ENCODE data around the gene HDC.

Gene HDC

DNA sequence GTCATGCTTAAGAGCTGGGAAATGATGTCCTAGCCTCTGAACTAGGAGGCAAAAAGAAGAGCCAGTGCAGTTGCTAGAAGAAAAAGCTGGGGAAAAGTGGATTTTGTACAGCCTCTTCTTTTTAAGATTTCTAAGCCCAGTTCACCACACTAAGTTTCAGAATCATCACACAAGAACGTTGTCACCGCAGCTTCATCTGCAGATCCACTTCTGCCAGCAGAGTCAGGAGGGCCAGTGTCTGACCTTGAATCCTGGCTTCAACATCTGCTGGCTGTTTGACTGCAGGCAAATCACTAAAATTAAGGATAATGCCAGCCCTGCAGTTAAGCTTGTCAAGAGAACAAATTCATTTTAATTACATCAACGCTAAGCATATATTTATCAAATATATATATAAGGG, 36.2 kb downstream of the HDC start:
- FAIRE-seq (no peak), DNase-seq (ENCODE audit: extremely low spot score, insufficient read length, low read depth) (no peak)

DNA sequence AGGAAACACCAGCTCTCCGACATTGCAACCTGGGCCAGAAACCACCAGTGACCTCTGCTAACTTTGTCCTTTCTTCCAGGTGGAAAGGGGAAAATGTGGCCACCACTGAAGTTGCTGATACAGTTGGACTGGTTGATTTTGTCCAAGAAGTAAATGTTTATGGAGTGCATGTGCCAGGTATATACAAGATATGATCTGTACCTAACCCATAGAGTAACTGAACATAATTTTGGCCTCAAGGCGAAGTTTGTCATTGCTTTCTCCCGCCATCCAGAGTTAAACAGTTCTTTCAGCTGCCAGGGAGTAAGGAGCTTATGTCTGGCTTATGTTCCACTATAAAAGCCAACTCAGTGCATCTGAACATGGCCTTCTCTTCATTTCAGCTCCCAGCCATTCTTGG, 36.7 kb downstream of the HDC start:
- FAIRE-seq (no peak), DNase-seq (ENCODE audit: extremely low spot score, insufficient read length, low read depth) (no peak)

DNA sequence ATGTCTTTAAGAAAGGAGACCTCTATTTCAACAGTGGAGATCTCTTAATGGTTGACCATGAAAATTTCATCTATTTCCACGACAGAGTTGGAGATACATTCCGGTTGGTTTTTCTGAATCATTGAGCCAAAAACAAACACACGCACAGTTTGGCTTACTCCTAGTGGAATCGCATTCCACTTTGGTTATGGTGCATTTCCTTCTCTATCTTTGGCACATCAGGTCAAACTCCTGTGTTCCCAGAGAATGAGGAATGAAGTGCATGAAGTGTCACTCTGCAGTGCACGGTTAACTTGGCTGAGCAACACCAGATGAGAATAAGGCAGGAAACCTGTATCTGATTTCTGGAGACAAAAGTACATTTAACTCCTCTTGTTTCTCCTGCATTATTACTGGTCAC, 38.5 kb downstream of the HDC start:
- DNase-seq (ENCODE audit: extremely low spot score, insufficient read length, low read depth) (no peak), FAIRE-seq (no peak)

DNA sequence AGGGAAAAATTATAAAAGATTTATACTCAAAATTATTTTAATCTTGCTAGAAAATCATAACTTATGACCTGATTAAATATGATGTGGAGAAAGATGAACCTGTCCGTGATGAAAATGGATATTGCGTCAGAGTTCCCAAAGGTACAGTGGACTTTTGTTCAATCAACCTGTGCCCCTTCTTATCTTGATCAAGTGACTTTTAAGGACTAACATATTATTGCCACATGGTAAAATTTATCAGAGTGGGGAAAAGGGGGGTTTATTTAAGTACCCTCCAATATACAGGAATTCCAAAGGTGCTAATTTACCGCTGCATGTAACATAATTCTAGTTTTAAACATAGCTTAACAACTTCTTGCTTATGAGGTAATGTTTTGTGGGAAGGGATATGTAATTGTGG, 39.6 kb downstream of the HDC start:
- DNase-seq (ENCODE audit: extremely low spot score, insufficient read length, low read depth) = no peak
- FAIRE-seq = no peak

DNA sequence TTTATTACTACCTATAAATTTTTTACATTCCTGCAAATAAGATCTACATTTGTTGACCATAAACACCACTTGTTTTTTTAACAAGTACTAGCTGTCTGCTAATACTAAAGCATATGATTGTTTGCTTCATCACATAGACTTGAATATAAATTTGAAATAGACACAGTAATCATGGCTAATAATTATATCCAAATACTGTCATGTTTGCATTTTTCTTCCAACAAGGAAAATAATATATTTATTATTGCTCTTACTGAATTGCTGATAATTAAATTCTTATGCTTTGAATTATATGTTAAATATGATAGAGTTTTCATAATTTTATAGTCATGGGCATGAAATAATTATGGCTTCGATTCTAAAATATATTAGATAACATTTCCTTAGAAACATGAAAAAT, 40.5 kb downstream of the HDC start:
- no peak for DNase-seq (ENCODE audit: extremely low spot score, insufficient read length, low read depth)
- no peak for FAIRE-seq

DNA sequence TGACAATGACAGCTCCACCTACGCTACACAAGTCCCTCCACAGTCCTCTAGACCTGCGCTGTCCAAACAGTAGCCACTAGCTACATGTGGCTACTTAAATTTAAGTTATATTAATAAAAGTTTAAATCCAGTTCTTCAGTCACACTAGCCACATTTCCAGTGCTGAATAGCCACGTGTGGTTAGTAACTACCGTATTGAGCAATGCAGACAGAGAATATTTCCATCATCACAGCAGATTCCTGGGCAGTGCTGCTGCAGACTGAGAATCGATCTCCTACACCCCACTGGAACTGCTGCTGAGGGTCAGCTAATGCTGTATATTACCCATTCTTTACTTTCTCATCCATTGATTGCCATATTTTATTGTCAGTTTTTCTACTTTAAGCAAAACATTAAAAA, 40.9 kb downstream of the HDC start:
- DNase-seq (ENCODE audit: extremely low spot score, insufficient read length, low read depth) = no peak
- no peak for FAIRE-seq

DNA sequence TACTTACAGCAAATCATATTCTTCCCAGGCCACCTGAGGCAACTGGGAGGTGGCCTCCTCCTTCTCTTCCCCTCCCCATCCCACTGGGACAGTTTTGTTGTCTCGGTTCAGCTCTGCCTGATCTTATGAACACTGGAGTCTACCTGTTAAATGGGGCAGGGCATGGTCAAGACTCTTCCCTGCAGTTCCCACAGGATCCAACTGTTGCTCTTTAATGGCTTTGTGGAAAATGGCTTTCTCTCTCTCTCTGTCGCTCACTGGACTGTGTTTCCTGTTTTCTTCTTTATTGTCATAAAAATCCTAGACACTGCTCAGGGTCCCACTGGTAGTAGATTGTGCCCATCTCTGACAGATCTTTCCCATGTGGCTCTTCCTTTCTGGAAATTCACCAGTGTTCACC, 43.3 kb downstream of the HDC start:
- no peak for DNase-seq (ENCODE audit: extremely low spot score, insufficient read length, low read depth)
- FAIRE-seq = no peak

DNA sequence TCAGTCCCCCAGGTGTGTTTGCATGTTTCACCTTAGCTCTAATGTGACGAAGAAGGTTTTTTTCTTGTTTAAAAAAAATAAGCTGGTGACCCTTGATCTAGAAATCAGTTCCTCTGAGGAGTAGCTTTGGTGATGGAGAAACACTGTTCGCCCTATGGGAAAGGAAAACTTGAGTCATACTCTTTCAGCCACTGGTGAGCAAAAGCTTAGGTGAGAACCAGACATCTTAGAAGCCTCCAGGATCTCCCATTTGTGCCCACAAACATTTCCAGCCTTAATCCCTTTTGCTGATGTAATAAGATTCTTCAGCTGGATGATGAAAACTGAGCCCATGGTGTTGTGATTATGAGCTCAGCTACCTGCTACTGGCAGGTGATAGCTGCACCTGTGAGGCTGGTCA, 45.7 kb downstream of the HDC start:
- DNase-seq (ENCODE audit: extremely low spot score, insufficient read length, low read depth) = no peak
- FAIRE-seq = no peak

DNA sequence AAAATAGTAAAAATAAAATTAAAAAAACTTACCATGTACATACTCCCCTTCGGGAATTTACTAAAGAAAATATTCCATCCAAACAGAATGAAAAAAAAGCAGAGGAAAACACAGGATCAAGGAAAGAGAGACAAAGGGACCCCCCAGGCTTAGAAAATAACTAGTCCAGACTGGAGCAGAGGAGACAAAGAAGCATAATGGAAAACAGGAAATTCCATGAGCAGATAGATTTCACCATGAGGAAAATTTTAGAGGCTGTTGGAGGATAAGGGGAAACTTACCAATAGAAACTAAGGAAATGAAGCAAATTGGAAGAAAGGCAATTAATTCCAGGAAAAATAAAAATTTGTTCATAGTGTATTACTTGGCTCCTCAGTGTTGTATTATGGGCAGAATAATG, 46.8 kb downstream of the HDC start:
- FAIRE-seq (no peak), DNase-seq (ENCODE audit: extremely low spot score, insufficient read length, low read depth) (no peak)

DNA sequence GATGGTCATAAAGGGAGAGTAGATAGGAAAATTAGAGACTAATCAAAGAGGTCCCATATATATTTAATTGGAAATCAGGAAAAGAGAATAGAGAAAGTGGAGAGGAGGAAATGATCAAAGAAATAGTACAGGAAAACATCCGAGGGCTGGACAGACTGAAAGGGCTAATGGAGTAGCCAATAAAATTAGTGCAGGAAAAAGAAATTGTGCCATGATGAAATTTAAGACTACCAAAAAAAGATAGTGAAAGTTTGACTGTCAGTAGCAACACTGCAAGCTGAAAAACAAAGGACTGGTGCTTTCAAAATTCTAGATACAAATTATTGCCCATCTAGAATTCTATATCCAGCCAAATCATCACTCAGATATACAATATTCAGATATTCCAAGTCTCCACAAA, 47.2 kb downstream of the HDC start:
- no peak for DNase-seq (ENCODE audit: extremely low spot score, insufficient read length, low read depth)
- FAIRE-seq = no peak

DNA sequence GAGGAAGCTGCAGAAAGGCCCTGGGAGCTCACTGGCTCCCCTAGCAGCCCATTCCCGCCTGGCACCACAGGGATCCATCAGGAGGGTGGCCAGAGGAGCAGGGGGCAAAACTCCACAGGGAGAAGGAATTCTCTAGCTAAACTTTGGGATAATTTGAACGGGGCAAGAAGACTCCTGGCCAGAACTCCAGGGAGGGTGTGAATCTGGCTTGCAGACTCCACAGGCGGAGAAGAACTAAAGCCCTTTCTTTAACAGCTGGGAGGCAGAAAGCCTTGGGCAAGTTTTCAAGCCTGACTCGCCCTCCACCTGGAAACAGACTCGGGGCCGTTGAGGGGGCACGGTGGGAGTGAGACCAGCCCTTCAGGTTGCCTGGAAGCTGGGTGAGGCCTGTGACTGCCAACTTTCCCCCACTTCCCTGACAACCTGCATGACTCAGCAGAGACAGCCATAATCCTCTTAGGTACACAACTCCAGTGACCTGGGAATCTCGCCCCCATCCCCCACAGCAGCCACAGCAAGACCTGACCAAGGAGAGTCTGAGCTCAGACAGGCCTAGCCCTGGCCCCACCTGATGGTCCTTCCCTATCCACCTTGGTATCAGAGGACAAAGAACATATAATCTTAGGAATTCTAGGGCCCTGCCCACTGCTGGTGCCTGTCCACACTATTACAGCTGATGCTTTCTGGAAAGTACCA, 54.9 kb downstream of the HDC start:
- no peak for DNase-seq (ENCODE audit: extremely low spot score, insufficient read length, low read depth)
- no peak for FAIRE-seq

DNA sequence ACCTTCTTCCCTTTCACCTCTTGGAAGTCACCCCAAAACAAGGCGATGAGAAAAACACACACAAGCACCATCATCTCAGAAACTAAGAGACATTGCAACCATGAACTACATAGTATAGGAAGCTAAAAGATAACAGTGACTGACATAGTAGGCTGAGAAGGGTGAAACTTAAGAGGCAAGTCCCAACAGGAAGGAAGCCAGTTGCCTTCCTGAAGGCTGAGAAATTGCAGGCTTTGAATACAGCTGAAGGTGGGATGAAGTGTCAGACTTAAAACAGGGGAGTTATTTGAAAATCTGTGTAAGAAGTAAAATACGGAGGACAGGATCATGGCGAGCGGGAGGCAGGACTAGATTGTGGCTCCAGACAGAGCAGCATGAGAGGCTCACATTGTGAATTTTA, 55.7 kb downstream of the HDC start:
- no peak for FAIRE-seq

DNA sequence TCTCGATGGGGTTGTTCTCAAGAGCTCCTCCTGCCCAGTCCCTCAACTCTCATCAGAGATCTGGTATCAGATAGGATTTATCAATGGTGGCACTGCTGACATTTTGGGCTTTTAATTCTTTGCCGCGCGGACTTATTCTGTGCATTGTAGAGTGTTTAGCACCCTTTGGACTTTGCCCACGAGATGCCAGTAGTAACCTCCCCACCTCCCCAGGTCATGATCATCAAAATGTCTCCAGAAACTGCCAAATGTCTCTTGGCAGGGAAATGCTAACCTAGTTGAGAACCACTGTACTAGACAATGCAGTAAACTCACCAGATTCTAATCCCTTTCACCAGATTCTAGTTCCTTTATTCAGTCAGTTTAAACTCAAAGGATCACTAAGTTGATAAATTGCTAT, 59.5 kb downstream of the HDC start:
- no peak for FAIRE-seq
- no peak for DNase-seq (ENCODE audit: extremely low spot score, insufficient read length, low read depth)

More for the DNA sequence above, 55.7 kb downstream of the HDC start:
- no peak for DNase-seq (ENCODE audit: extremely low spot score, insufficient read length, low read depth)

DNA sequence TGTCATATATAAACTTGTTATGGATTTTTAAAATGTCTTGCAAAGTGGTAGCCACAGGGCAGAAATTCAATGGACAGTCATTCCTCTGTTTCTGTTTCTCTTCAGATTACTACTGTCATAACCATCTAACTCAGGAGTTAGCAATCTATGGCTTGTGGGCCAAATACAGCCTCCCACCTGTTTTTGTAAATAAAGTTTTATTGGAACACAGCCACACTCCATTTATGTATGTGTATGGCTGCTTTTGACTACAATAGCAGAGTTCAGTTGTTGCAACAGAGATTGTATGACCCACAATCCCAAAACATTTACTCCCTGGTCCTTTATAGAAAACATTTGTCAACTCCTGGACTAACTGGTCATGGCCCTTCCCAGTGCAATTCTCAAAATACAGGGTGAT, 63.5 kb downstream of the HDC start:
- FAIRE-seq (no peak), DNase-seq (ENCODE audit: extremely low spot score, insufficient read length, low read depth) (no peak)

DNA sequence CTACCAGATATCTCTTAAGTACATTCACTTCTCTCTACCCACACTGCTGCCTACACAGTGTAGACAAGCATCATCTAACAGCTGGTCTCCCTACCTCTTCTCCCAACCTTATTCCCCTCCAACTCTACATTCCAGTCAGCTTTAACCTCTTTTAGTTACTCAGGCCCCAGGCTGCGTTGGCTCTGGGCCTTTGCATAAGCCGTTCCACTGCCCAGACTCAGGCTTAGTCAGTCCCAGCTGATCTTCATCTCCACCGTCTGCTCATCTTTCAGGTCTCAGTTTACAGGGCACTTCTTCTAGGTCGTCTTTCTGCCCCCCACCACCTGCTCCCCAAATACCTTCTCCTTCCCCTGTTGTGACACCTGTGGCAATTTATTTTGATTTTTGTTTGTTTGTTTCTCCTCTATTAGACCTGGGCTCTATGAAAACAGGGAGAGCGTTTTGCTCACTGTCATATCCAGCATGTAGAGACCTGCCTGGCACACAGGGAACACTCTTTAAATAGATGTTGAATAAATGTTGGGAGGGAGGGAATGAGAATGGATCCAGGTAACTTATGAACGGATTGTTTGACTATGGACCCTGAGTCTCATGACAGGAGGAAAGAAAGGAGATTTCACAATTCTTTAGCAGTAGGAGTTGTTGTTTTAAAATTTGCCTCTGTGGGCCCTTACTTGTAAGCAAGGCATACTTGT, 72.5 kb downstream of the HDC start:
- FAIRE-seq (no peak), DNase-seq (ENCODE audit: extremely low spot score, insufficient read length, low read depth) (no peak)

DNA sequence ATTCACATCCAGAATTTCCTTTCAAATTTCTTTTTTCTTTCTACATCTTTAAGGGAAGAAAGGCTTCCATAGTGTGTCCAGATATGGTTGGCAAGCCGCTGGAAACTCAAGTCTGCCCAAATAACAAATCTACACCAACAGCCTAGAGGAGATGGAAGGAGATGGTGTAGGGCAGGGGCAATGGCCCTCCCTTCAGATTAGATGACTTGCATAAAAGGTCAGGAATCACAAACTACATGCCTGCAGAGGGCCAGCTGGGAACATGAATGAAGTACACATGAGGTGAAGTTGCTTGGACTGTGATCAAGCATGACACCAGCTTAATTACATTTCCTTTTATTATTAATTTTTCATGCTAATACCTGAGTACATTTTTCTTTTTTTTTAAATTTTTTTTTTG, 73.4 kb downstream of the HDC start:
- DNase-seq (ENCODE audit: extremely low spot score, insufficient read length, low read depth) (no peak), FAIRE-seq (no peak)
